Natural killer cell (primary cell): Measurements from ENCODE around the gene LRRC15. TPM values are rescaled to one million over a fixed set of nuclear protein-coding genes. Genes with fewer than 3 reads are reported as not detected.

Experiments used
- ATAC-seq, 3 donors: fragments of 150-1000 bp in 2 of 3; fragments of 200-7000 bp in 1 of 3; cut with Tn5 transposase; 1 replicate in 1 of 3; 2 replicates in 2 of 3; pipeline ENCODE4 v1.10.0; 2021; ENCODE audit warnings: mild to moderate bottlenecking in 2 of 3, moderate library complexity in 2 of 3
- DNase-seq, 2 donors: peaks; one replicate each; pipeline versions ENCODE4 v3.0.0 to v3.0.0-alpha.2; 2013 to 2021; ENCODE audit warnings: mixed read lengths in 1 of 2
- H3K27ac ChIP-seq: one replicate; pipeline ENCODE4 v1.5.1; 2013; ENCODE audit warnings: mild to moderate bottlenecking, low read length
- H3K27me3 ChIP-seq: one replicate; pipeline ENCODE4 v1.6.1; 2013; ENCODE audit warnings: low read length; ENCODE audit not compliant: control insufficient read depth, insufficient read depth
- H3K36me3 ChIP-seq: one replicate; pipeline ENCODE4 v1.6.1; 2013; ENCODE audit warnings: low read length; ENCODE audit not compliant: control insufficient read depth, insufficient read depth
- H3K4me1 ChIP-seq: one replicate; pipeline ENCODE4 v1.6.1; 2013; ENCODE audit warnings: low read length; ENCODE audit not compliant: control insufficient read depth, insufficient read depth
- H3K4me3 ChIP-seq: one replicate; pipeline ENCODE4 v1.5.1; 2013; ENCODE audit warnings: low read length
- H3K9me3 ChIP-seq: one replicate; pipeline ENCODE4 v1.6.1; 2013; ENCODE audit warnings: low read length; ENCODE audit not compliant: control insufficient read depth, insufficient read depth
- H3K27ac Mint-ChIP-seq, 2 donors: one replicate each; pipeline ENCODE4 v1.8.0; 2022; ENCODE audit warnings: mild to moderate bottlenecking in 2 of 2, mixed read lengths in 2 of 2, moderate library complexity in 1 of 2
- H3K27me3 Mint-ChIP-seq, 2 donors: one replicate each; pipeline ENCODE4 v1.8.0; 2022; ENCODE audit warnings: low read depth in 2 of 2, mixed read lengths in 2 of 2
- H3K36me3 Mint-ChIP-seq: one replicate; pipeline ENCODE4 v1.8.0; 2022; ENCODE audit warnings: mixed read lengths
- H3K4me1 Mint-ChIP-seq, 2 donors: one replicate each; pipeline ENCODE4 v1.8.0; 2022; ENCODE audit warnings: mixed read lengths in 2 of 2
- H3K4me3 Mint-ChIP-seq: one replicate; pipeline ENCODE4 v1.8.0; 2022; ENCODE audit warnings: mild to moderate bottlenecking, moderate library complexity, mixed read lengths
- H3K9me3 Mint-ChIP-seq, 2 donors: one replicate each; pipeline ENCODE4 v1.8.0; 2022; ENCODE audit warnings: mixed read lengths in 2 of 2
- WGBS: methylation state at CpG from one replicate; pipeline ENCODE4 v1.1.7; 2013; ENCODE audit warnings: missing lambda C conversion rate; ENCODE audit not compliant: insufficient coverage; 5-methylcytosine and 5-hydroxymethylcytosine counted together
- intact Hi-C: fragments of 100-400 bp; cut with micrococcal nuclease; formaldehyde crosslinking; loops from one replicate; pipeline ENCODE4 v1.14.2; 2022
- total RNA-seq, 4 donors: library from RNA; stranded (reverse); fragments of 120-200 nt in 1 of 4; gene quantifications; one replicate each; pipeline versions ENCODE4 v1.2.3 to v1.2.4, GENCODE V29; 2013 to 2022
- TF ChIP-seq, protein P1 (sequence below): fragments of 200-600 bp; IDR thresholded peaks from one replicate; pipeline ENCODE4 v1.8.0; 2022; ENCODE audit warnings: antibody characterized with exemption

The LRRC15 gene
- total RNA-seq, 3 donors from 2014 or later (not counting 1 experiment from before 2014, with no cell fraction given), result not detected

- peaks cover 13 to 28% of the 10 kb centered on the region in 2 donors for H3K27me3 Mint-ChIP-seq
- Histone ChIP-seq H3K9me3 (no peaks in the 10 kb centered on the region), H3K36me3 (no peaks in the 10 kb centered on the region), H3K4me1 (no peaks in the 10 kb centered on the region), H3K27me3 (peaks cover 4% of the 10 kb centered on the region), H3K27ac (no peak overlapping the region), H3K4me3 (no peak overlapping the region)
- DNase-seq (peak; percentile 67 to 83), ATAC-seq (peak; percentile 65 to 76 (median 67))
- WGBS, result 46% methylated on average over 9 of the region's 9 CpGs
- no peak overlapping the region for H3K4me3 Mint-ChIP-seq
- intact Hi-C loops, result no loop called here
- H3K27ac Mint-ChIP-seq, result no peak overlapping the region
- no peaks in the 10 kb centered on the region for H3K9me3 Mint-ChIP-seq
- no peaks in the 10 kb centered on the region for H3K36me3 Mint-ChIP-seq
- TF ChIP-seq, protein P1, sequence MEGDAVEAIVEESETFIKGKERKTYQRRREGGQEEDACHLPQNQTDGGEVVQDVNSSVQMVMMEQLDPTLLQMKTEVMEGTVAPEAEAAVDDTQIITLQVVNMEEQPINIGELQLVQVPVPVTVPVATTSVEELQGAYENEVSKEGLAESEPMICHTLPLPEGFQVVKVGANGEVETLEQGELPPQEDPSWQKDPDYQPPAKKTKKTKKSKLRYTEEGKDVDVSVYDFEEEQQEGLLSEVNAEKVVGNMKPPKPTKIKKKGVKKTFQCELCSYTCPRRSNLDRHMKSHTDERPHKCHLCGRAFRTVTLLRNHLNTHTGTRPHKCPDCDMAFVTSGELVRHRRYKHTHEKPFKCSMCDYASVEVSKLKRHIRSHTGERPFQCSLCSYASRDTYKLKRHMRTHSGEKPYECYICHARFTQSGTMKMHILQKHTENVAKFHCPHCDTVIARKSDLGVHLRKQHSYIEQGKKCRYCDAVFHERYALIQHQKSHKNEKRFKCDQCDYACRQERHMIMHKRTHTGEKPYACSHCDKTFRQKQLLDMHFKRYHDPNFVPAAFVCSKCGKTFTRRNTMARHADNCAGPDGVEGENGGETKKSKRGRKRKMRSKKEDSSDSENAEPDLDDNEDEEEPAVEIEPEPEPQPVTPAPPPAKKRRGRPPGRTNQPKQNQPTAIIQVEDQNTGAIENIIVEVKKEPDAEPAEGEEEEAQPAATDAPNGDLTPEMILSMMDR, result peak; percentile 98
- H3K4me1 Mint-ChIP-seq, result no peaks in the 10 kb centered on the region
Observed at GRCh38 chr3:194344012-194344411, 25.5 kb downstream of the LRRC15 start.

DNA sequence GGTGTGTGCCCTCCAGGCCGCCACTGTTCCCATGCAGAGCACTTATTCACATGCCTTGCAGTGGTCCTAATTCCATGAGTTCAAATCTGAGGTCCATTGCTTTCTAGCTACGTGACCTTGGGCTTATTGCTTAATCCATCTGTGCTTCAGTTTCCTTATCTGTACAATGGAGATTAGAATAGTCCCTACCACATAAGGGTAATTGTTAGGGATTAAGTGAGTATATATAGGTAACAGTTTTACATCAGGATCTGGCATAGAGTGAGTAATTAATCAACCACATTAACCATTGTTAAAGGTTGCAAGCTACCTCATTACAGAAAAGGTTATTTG, 26.0 kb downstream of the LRRC15 start:
- H3K4me3 Mint-ChIP-seq, result no peak overlapping the region
- intact Hi-C loops, result no loop called here
- H3K9me3 ChIP-seq, result no peaks in the 10 kb centered on the region
- peaks cover 13 to 28% of the 10 kb centered on the region in 2 donors for H3K27me3 Mint-ChIP-seq
- no peaks in the 10 kb centered on the region for H3K36me3 Mint-ChIP-seq
- H3K27ac ChIP-seq, result no peak overlapping the region
- no peaks in the 10 kb centered on the region for H3K36me3 ChIP-seq
- no peak for ATAC-seq
- peaks cover 4% of the 10 kb centered on the region for H3K27me3 ChIP-seq
- no peaks in the 10 kb centered on the region for H3K4me1 Mint-ChIP-seq
- H3K27ac Mint-ChIP-seq, result no peak overlapping the region
- H3K9me3 Mint-ChIP-seq, result no peaks in the 10 kb centered on the region
- no peak overlapping the region for H3K4me3 ChIP-seq
- no peak for DNase-seq
- H3K4me1 ChIP-seq, result no peaks in the 10 kb centered on the region
- WGBS, result 89% methylated on average over 2 of the region's 2 CpGs
- TF ChIP-seq, protein P1, result no peak

DNA sequence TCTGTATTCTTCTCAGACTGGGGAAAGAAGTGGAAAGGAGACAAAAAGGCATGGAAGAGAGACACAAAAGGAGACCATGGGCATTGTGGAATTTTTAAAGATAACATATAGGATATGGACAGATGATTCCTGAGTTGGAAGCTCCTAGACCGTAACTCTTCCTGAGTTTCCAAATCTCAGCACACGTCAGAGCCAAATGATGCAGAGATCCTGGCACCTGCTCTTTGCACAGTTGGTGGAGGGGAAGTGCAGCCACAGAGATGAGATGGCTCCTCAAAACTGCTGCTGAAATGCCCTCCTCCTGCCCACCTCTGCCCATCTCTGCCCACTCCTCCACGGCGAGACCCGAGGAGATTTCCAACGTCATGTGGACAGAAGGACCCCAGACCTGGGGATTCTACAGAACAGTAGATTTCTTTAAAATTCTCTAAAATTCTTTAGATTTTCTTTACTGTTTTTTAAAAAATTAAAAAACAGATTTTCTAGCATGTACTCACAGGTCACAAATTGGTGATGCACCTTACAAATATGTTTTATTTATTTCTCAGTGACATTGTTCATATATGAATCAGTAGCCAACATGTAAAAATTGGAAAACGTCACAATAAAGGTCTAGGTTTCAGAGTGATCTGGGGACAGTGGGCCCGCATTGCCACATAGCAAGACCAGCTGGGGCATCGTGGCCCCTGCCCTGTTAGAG, 26.5 kb downstream of the LRRC15 start:
- Histone ChIP-seq H3K27me3 (peaks cover 4% of the 10 kb centered on the region), H3K4me1 (no peaks in the 10 kb centered on the region), H3K36me3 (no peaks in the 10 kb centered on the region), H3K27ac (no peak overlapping the region), H3K9me3 (no peaks in the 10 kb centered on the region), H3K4me3 (no peak overlapping the region)
- H3K36me3 Mint-ChIP-seq, result no peaks in the 10 kb centered on the region
- H3K4me1 Mint-ChIP-seq, result no peaks in the 10 kb centered on the region
- no peak for DNase-seq
- 84% methylated on average over 9 of the region's 9 CpGs for WGBS
- peaks cover 13 to 28% of the 10 kb centered on the region in 2 donors for H3K27me3 Mint-ChIP-seq
- no peak overlapping the region for H3K27ac Mint-ChIP-seq
- no peak overlapping the region for H3K4me3 Mint-ChIP-seq
- no peaks in the 10 kb centered on the region for H3K9me3 Mint-ChIP-seq
- TF ChIP-seq, protein P1, result no peak
- no peak for ATAC-seq
- intact Hi-C loops, result no loop called here
